VCaP (cell line): Measurements from ENCODE around the gene THBS2.

Experiments
- H3K27ac ChIP-seq: fragments of 450-650 bp; 2 replicates; pipeline ENCODE4 v1.5.1; 2017
- TF ChIP-seq, protein P1 (sequence below): fragments of 450-650 bp; conservative IDR thresholded peaks from 2 replicates; pipeline ENCODE4 v1.5.1; 2017; ENCODE audit warnings: mild to moderate bottlenecking, moderate library complexity

THBS2 gene

DNA sequence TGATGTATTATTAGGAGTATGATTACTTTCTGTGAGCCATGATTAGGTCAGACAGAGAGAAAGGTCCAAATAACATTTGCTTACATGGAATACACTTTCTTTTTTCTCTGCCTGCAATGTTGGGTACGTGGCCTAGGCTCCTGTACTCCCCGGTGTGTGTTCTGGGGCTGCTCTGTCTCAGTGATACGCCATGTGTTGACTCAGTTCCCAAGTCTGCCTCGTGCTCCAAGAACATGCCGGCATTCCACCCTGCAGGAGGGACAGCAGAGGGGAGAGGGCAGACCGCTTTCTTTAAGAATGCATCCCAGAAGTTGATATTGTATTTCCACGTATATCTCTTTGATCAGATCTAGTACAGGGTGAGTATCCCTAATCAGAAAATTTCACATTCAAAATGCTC is 33.3 kb upstream of the THBS2 start:
- TF ChIP-seq, protein P1, sequence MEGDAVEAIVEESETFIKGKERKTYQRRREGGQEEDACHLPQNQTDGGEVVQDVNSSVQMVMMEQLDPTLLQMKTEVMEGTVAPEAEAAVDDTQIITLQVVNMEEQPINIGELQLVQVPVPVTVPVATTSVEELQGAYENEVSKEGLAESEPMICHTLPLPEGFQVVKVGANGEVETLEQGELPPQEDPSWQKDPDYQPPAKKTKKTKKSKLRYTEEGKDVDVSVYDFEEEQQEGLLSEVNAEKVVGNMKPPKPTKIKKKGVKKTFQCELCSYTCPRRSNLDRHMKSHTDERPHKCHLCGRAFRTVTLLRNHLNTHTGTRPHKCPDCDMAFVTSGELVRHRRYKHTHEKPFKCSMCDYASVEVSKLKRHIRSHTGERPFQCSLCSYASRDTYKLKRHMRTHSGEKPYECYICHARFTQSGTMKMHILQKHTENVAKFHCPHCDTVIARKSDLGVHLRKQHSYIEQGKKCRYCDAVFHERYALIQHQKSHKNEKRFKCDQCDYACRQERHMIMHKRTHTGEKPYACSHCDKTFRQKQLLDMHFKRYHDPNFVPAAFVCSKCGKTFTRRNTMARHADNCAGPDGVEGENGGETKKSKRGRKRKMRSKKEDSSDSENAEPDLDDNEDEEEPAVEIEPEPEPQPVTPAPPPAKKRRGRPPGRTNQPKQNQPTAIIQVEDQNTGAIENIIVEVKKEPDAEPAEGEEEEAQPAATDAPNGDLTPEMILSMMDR, result no peak
- no peak overlapping the region for H3K27ac ChIP-seq

DNA sequence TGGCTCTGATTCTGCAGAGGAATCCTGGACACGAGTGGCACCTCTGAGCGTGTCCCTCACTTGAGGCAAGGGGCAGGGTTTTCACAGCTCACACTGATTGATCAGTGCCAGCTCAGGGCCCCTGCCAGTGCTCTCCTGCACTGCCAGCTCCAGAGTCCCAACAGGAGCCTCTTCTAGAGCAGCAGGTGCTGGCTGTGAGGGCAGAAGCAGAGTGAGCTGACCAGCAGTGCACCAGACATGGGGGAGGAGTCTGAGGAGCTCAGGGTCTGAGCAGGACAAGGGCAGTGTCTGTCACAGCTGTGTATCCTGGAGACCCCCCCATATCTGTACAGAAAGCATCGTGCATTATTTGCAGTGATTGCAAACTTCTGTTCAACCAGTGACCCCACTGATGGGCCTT is 31.5 kb upstream of the THBS2 start:
- TF ChIP-seq, protein P1, result no peak
- no peak overlapping the region for H3K27ac ChIP-seq

DNA sequence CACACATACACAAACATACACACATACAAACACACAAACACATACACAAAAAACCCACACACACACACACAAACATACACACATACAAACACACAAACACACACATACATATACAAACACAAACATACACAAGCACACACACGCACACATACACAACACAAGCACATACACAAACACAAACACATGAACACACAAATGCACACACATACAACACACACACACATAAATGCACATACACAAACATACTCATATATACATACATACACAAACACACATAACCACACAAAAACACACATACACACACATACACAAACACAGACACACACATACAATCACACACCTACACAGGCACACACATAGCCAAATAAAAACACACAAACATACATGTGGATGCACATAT is 30.3 kb upstream of the THBS2 start:
- no peak overlapping the region for H3K27ac ChIP-seq
- TF ChIP-seq, protein P1, result no peak

DNA sequence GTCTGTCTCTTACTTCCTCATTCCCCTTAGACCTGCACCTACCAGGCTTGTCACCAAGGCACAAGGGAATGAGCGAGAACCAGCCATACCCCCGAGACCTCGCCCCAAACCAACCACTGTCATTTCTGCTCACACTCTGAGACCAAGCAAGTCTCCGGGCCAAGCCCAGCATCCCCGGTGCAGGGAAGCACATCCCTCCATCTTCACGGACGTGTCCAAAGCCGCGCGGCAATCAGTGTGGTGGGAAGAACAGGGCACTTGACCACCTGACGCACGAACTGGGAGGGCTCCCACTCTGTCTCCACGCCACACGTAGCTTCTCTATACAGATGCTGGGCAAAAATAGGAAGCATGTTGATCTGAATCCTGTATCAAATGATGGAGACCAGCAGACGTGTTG is 28.4 kb upstream of the THBS2 start:
- TF ChIP-seq, protein P1, result no peak
- H3K27ac ChIP-seq, result no peak overlapping the region

DNA sequence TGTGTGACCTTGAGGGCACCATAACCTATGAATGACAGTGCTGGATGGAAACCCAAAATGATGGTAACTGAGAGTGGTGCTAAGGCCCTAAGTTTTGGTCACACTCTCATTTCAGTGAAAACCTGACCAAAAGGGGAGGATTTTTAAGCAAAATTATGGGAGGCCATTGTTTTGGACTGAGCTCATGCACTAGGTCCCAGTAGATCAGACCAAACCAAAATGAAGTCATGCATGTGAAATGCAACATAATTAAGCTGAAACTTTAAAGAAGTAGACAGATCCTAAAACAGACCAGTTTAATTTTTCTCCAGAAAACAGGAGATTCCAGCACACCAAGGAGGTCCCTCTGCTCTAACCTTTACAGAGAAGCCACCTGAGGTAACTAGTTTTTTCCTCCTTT is 24.0 kb upstream of the THBS2 start:
- no peak overlapping the region for H3K27ac ChIP-seq
- TF ChIP-seq, protein P1, result no peak

DNA sequence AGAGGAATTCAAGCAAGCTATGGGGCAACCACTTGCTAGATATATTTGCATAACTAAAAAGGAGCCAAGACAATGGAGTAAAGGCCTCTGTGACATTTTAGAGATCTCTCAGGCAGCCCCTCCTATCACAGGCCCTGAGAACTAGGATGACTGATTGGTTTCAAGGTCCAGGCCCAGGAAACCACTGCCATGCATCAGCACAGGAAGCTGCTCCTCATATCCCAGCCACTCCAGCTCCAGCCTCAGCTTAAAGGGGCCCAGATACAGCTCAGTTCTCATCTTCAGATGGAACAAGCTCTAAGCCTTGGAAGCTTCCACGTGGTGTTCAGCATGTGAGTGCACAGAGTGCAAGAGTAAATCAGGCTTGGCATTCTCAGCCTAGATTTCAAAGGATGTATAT is 21.1 kb upstream of the THBS2 start:
- TF ChIP-seq, protein P1, result no peak
- no peak overlapping the region for H3K27ac ChIP-seq

DNA sequence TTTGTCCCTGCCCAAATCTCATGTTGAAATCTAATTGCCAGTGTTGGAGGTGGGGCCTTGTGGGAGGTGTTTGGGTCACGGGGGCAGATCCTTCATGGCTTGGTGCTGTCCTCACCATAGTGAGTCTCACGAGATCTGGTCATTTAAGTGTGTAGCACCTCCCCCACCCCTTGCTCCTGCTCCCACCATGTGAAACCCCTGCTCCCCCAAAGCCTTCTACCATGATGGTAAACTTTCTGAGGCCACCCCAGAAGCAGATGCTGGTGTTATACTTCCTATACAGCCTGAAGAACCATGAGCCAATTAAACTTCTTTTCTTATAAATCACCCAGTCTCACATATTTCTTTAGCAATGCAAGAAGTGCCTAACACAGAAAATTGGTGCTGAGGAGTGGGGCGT is 19.9 kb upstream of the THBS2 start:
- no peak overlapping the region for H3K27ac ChIP-seq
- TF ChIP-seq, protein P1, result no peak

DNA sequence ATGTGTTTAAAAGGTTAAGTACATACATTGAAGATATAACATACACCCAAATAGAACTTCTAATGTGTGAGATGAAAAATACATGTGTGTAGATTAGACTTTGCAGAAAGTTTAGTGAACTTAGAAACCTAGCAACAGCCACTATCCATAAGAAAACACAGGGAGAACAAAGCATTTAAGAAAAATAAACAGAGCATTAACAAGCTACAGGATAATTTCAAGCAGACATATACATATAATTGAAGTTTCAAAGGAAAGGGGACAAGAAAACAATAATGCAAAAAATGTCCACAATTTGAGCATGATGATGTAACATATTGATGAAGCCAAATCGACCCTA is 18.2 kb upstream of the THBS2 start:
- TF ChIP-seq, protein P1, result no peak
- no peak overlapping the region for H3K27ac ChIP-seq
